GM12892 (cell line): Measurements from ENCODE around the gene KRTAP2-4.

Experiments used
- POLR2A ChIP-seq: IDR thresholded peaks from 2 replicates; pipeline ENCODE4 v1.6.1; 2011; ENCODE audit warnings: low read depth, low read length, control low read depth
- POLR2AphosphoS5 ChIP-seq: IDR thresholded peaks from 2 replicates; pipeline ENCODE4 v1.6.1; 2011; ENCODE audit warnings: low read depth, low read length, control low read depth
- TAF1 ChIP-seq: IDR thresholded peaks from 2 replicates; pipeline ENCODE4 v1.6.1; 2011; ENCODE audit warnings: low read depth, mild to moderate bottlenecking, control low read depth, low read length, borderline replicate concordance

DNA sequence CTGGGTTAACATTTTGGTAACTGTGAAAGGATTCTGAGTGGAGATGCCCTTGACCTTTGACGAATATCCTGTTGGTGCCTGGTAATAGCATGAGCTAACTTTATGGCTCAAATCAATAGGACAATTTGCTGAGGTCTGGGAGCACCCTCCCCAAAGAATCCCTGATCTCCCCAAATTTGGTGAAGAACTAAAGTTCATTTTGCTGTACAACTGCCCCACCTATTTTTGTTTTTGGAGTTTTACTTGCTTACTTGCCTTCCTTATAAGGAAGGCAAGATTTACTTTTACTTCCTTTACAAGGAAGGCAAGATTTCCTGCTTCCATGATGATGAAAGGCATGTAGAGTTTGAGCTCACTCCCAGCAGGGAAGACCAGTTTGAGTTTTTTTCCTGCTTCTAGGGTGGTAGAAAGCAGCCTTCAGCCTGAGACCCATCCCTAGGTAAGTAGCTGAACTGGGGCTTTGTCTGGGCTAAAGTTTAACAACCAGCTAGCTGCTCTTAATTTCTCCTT is 42.3 kb upstream of the KRTAP2-4 start:
- TF ChIP-seq TAF1, result no peak
- TF ChIP-seq POLR2A, result no peak
- TF ChIP-seq POLR2AphosphoS5, result no peak
